Smooth muscle cell (in vitro differentiated cells): Measurements from ENCODE around the gene COX6A2. TPM values are rescaled to one million over a fixed set of nuclear protein-coding genes. Genes with fewer than 3 reads are reported as not detected.

Experiments used
- DNase-seq: peaks from one replicate; lab custom pipeline; 2025; ENCODE audit not compliant: unreplicated experiment; lab: John Stamatoyannopoulos, UW
- H2AFZ ChIP-seq: fragments of 200-600 bp; sonication (generic); 2 replicates; pipeline ENCODE4 v1.6.0; 2016; ENCODE audit warnings: antibody characterized with exemption, low read depth, mild to moderate bottlenecking
- H3F3A ChIP-seq: fragments of 200-600 bp; sonication (generic); 2 replicates; pipeline ENCODE4 v1.6.0; 2017; ENCODE audit warnings: antibody characterized with exemption, low read depth
- H3K27ac ChIP-seq: fragments of 200-600 bp; sonication (generic); 2 replicates; pipeline ENCODE4 v1.5.1; 2016; ENCODE audit warnings: low read depth, mild to moderate bottlenecking
- H3K27me3 ChIP-seq: fragments of 200-600 bp; sonication (generic); 2 replicates; pipeline ENCODE4 v1.6.1; 2016; ENCODE audit warnings: low read depth, mild to moderate bottlenecking
- H3K36me3 ChIP-seq: fragments of 200-600 bp; sonication (generic); 2 replicates; pipeline ENCODE4 v1.5.1; 2016; ENCODE audit warnings: low read depth
- H3K4me1 ChIP-seq: fragments of 200-600 bp; sonication (generic); 2 replicates; pipeline ENCODE4 v1.5.1; 2016; ENCODE audit warnings: low read depth
- H3K4me2 ChIP-seq: fragments of 200-600 bp; sonication (generic); 2 replicates; pipeline ENCODE4 v1.6.0; 2016; ENCODE audit warnings: mild to moderate bottlenecking
- H3K4me3 ChIP-seq: fragments of 200-600 bp; sonication (generic); 2 replicates; pipeline ENCODE4 v1.5.1; 2016; ENCODE audit warnings: mild to moderate bottlenecking
- H3K79me2 ChIP-seq: fragments of 200-600 bp; sonication (generic); 2 replicates; pipeline ENCODE4 v1.6.0; 2016; ENCODE audit warnings: low read depth, mild to moderate bottlenecking
- H3K9ac ChIP-seq: fragments of 200-600 bp; sonication (generic); 2 replicates; pipeline ENCODE4 v1.6.0; 2016; ENCODE audit warnings: low read depth
- H3K9me3 ChIP-seq: fragments of 200-600 bp; sonication (generic); replicated peaks from 2 replicates; pipeline ENCODE4 v1.5.1; 2016; ENCODE audit warnings: low read depth
- H4K20me1 ChIP-seq: fragments of 200-600 bp; sonication (generic); 2 replicates; pipeline ENCODE4 v1.6.0; 2016; ENCODE audit warnings: low read depth
- WGBS: methylation state at CpG from one replicate; pipeline ENCODE4 v1.1.7; 2016; ENCODE audit warnings: low lambda C conversion rate; 5-methylcytosine and 5-hydroxymethylcytosine counted together
- polyA plus RNA-seq: library from polyadenylated mRNA; unstranded; fragments of >200 nt; fragmentation: Nextera tagmentation; extraction: Ambion mirVana; gene quantifications from 2 replicates; pipeline ENCODE4 v1.2.1, GENCODE V29; 2016
- total RNA-seq: library from RNA; depleted of rRNA; stranded (reverse); fragments of >200 nt; gene quantifications from 2 replicates; pipeline ENCODE4 v1.2.3, GENCODE V29; 2014
- TF ChIP-seq, protein P1 (sequence below): fragments of 200-600 bp; sonication (generic); IDR thresholded peaks from 2 replicates; pipeline ENCODE4 v1.5.1; 2017; ENCODE audit warnings: borderline replicate concordance, mild to moderate bottlenecking, antibody characterized with exemption; ENCODE audit not compliant: insufficient read depth, poor library complexity, severe bottlenecking

The COX6A2 gene
- total and polyA plus RNA-seq, 2 experiments from 2014 or later, result not detected

DNA sequence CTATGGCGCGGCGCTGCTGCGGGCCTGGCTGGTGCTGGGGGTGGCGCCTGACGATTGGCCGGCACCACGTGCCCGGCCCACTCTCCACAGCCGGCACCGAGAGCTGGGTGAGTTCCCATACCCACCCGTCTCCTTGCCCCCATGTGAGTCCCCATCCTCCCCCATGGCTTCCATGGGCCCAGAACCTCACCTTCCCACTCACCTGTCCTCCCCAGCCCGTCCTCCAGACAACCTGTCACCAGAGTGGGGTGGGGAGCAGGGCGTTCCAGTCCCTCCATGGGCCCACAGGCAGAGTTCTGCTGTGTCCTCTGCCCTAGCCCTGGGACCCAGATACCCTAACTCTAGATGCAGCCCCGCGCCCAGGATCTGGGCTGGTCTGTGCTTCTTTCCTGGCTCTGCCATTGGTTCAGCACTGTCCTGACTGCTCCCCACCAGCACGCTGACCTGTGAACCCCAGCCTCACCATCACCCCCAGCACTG lies 36.7 kb upstream of the COX6A2 start:
- Histone ChIP-seq H3K36me3 (no peaks in the 10 kb centered on the region), H3F3A (peaks cover 5% of the 10 kb centered on the region), H3K9ac (no peak overlapping the region), H2AFZ (no peak overlapping the region), H3K27me3 (no peaks in the 10 kb centered on the region), H3K4me3 (no peak overlapping the region), H3K9me3 (no peaks in the 10 kb centered on the region), H3K79me2 (no peaks in the 10 kb centered on the region), H3K27ac (no peak overlapping the region), H4K20me1 (no peaks in the 10 kb centered on the region), H3K4me2 (no peak overlapping the region), H3K4me1 (no peaks in the 10 kb centered on the region)
- WGBS, result 94% methylated on average over 11 of the region's 17 CpGs
- no peak for DNase-seq
- TF ChIP-seq, protein P1, sequence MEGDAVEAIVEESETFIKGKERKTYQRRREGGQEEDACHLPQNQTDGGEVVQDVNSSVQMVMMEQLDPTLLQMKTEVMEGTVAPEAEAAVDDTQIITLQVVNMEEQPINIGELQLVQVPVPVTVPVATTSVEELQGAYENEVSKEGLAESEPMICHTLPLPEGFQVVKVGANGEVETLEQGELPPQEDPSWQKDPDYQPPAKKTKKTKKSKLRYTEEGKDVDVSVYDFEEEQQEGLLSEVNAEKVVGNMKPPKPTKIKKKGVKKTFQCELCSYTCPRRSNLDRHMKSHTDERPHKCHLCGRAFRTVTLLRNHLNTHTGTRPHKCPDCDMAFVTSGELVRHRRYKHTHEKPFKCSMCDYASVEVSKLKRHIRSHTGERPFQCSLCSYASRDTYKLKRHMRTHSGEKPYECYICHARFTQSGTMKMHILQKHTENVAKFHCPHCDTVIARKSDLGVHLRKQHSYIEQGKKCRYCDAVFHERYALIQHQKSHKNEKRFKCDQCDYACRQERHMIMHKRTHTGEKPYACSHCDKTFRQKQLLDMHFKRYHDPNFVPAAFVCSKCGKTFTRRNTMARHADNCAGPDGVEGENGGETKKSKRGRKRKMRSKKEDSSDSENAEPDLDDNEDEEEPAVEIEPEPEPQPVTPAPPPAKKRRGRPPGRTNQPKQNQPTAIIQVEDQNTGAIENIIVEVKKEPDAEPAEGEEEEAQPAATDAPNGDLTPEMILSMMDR, result no peak

DNA sequence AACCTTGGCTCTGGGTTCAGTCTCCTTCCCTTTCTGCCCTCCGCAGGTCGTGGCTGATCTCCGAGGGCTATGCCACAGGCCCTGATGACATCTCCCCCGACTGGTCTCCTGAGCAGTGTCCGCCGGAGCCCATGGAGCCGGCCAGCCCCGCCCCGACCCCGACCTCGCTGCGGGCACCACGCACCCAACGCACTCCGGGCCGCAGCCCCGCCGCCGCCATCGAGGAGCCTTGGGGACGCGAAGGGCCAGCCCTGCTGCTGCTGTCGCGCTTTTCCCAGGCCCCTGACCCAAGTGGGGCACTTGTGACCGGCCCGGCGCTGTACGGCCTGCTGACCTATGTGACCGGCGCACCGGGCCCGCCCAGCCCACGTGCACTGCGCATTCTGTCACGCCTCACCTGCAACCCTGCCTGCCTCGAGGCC lies 36.2 kb upstream of the COX6A2 start:
- Histone ChIP-seq H3K4me3 (no peak overlapping the region), H3F3A (peaks cover 5% of the 10 kb centered on the region), H3K4me1 (no peaks in the 10 kb centered on the region), H3K27ac (no peak overlapping the region), H2AFZ (no peak overlapping the region), H4K20me1 (no peaks in the 10 kb centered on the region), H3K4me2 (no peak overlapping the region), H3K27me3 (no peaks in the 10 kb centered on the region), H3K36me3 (no peaks in the 10 kb centered on the region), H3K9me3 (no peaks in the 10 kb centered on the region), H3K79me2 (no peaks in the 10 kb centered on the region), H3K9ac (no peak overlapping the region)
- no peak for DNase-seq
- TF ChIP-seq, protein P1, result no peak
- WGBS, result 97% methylated on average over 35 of the region's 36 CpGs

DNA sequence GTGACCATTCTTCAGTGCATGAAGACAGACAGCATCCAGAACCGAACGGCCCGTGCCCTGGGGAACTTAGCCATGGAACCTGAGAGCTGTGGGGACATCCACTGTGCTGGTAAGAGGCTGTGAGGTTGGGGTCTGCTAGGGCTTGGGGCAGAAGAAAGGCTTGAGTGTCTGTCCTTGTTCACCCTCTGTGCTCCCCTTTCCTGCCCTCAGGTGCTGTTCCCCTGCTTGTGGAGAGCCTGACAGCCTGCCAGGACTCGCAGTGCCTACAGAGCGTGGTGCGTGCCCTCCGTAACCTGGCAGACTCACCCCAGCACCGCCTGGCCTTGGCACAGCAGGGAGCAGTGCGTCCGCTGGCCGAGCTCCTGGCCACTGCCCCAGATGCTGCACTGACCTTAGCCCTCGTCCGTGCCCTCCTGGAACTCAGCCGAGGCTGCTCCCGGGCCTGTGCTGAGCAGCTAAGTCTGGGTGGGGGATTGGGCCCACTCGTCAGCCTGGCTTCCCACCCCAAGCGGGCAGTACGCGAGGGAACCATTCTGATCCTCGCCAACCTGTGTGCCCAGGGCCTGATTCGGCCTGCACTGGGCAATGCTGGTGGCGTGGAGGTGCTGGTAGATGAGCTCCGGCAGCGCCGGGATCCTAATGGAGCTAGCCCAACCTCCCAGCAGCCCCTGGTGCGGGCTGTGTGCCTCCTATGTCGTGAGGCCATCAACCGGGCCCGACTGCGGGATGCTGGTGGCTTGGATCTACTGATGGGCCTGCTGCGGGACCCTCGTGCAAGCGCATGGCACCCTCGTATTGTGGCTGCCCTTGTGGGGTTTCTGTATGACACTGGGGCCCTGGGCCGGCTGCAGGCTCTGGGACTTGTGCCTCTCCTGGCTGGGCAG lies 34.0 kb upstream of the COX6A2 start:
- Histone ChIP-seq H3K9ac (no peak overlapping the region), H3K4me2 (no peak overlapping the region), H3K27ac (no peak overlapping the region), H4K20me1 (peaks cover 12% of the 10 kb centered on the region), H2AFZ (no peak overlapping the region), H3K4me3 (no peak overlapping the region), H3K9me3 (no peaks in the 10 kb centered on the region), H3K36me3 (no peaks in the 10 kb centered on the region), H3F3A (peaks cover 7% of the 10 kb centered on the region), H3K27me3 (no peaks in the 10 kb centered on the region), H3K79me2 (peaks cover 12% of the 10 kb centered on the region), H3K4me1 (no peaks in the 10 kb centered on the region)
- TF ChIP-seq, protein P1, result no peak
- DNase-seq, result no peak
- WGBS, result 98% methylated on average over 35 of the region's 35 CpGs
